ENCODE measurements around the gene TMIE. TPM values are rescaled to one million over a fixed set of nuclear protein-coding genes. Genes with fewer than 3 reads are reported as not detected.

Gene TMIE
- polyA plus RNA-seq, 2 of the 4 experiments (the other 2 are of a cell fraction): 0.09 to 0.12 TPM

DNA sequence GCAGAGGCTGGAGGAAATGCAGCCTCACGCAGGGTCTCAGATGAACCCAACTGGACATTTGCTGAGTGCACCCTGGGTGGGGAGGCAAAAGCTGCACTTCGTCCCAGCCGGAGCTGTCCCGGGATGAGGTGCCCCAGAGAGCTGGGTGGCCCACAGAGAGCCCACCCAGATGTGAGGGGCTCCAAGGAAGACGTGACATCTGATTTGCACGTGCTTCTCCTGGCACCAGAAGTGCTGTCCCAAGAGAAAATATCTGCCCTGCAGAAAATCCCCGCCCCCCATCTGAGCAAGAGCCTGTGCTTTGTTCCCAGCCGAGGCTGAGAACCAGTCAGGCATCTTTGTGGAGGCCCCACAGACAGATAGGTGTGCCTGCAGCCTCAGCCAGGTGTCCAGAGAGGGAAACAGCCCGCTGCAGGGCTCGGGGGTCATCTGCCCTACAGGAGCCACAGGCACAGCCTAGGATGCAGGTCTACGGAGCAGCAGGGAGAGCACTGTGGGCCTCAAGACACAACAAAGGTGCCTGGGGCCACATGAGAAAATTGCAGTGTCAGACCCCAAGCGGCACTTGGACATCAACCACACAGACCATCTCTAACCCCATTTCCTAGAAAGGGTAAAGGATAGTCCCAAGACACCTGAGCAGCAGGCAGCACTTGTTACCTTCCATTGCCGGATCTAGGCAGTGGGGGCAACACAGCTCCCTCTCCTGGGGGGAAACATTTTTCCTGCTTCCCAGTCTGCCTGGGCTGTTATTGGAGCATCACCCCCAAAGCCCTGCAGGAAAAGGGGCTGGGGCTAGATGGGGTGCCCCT lies 5.8 kb downstream of the TMIE start:
- DNase-seq (ENCODE audit: low read depth in 1 of 2, low spot score in 1 of 2): no peak
- Histone ChIP-seq H3K4me1 (no peaks in the 10 kb centered on the region), H3K27ac (no peak overlapping the region), H3K4me3 (no peak overlapping the region), H3K9me3 (no peaks in the 10 kb centered on the region), H3K4me2 (no peak overlapping the region)
- POLR2A ChIA-PET: no interaction called here
- no peak for ATAC-seq
- no peak for FAIRE-seq
- TF ChIP-seq CBX8 (IDR thresholded peaks at IDR 0.05) (no peak), BHLHE40 (IDR thresholded peaks at IDR 0.05; ENCODE audit: low read depth, low read length) (no peak), GATA3 (IDR thresholded peaks at IDR 0.05; ENCODE audit: borderline replicate concordance) (no peak)
- 58% methylated on average over 10 of the region's 13 CpGs for WGBS (ENCODE audit: missing lambda C conversion rate)
- CTCF ChIA-PET: interaction anchor here (1.3 to 7.0 kb wide), 6 partner anchors 13 to 207 kb away, joined by 6 to 46 read pairs (median 10); partner anchors contain the start of gene ALS2CL

DNA sequence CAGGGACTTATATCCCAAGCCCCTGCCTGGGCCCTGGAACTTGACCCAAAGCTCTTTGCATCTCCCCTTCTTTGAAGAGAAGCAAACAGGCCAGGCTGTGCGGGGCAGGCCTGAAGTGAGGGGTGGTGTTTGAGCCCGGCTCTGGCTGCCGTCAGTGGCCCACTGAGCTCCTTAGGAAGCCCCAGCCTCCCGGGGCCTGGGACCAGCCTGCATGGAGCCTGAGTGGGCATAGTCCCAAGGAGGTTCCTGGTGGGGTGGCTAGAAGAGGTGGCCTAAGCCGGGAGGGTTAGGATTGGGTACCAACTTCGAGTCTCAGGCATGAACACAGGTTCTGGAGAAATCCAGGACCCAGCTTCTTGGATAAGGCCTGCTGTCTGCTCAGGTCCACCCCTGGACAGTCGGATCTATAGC lies 6.4 kb downstream of the TMIE start:
- FAIRE-seq (no peak), ATAC-seq (no peak), DNase-seq (ENCODE audit: low read depth in 1 of 2, low spot score in 1 of 2) (no peak)
- CTCF ChIA-PET: interaction anchor here (1.3 to 7.0 kb wide), 4 partner anchors 12 to 202 kb away, joined by 7 to 46 read pairs (median 9); no protein-coding TSS in a partner anchor
- Histone ChIP-seq H3K4me3 (no peak overlapping the region), H3K27ac (no peak overlapping the region), H3K4me1 (no peaks in the 10 kb centered on the region), H3K4me2 (no peak overlapping the region), H3K9me3 (no peaks in the 10 kb centered on the region)
- 37% methylated on average over 3 of the region's 7 CpGs for WGBS (ENCODE audit: missing lambda C conversion rate)
- no peak for TF ChIP-seq NR3C1 (IDR thresholded peaks at IDR 0.05)
- TF ChIP-seq JUNB (IDR thresholded peaks at IDR 0.05): no peak
- TF ChIP-seq, protein P1, sequence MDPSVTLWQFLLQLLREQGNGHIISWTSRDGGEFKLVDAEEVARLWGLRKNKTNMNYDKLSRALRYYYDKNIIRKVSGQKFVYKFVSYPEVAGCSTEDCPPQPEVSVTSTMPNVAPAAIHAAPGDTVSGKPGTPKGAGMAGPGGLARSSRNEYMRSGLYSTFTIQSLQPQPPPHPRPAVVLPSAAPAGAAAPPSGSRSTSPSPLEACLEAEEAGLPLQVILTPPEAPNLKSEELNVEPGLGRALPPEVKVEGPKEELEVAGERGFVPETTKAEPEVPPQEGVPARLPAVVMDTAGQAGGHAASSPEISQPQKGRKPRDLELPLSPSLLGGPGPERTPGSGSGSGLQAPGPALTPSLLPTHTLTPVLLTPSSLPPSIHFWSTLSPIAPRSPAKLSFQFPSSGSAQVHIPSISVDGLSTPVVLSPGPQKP (IDR thresholded peaks at IDR 0.05; ENCODE audit: low read depth, low read length): no peak
- no peak for TF ChIP-seq TFCP2L1 (CRISPR knock-in tag; IDR thresholded peaks at IDR 0.05)
- no peak for TF ChIP-seq MAZ (IDR thresholded peaks at IDR 0.05; ENCODE audit: borderline replicate concordance, low read depth, low read length)
- no peak for TF ChIP-seq CEBPB (IDR thresholded peaks at IDR 0.05)
- TF ChIP-seq, protein P2, sequence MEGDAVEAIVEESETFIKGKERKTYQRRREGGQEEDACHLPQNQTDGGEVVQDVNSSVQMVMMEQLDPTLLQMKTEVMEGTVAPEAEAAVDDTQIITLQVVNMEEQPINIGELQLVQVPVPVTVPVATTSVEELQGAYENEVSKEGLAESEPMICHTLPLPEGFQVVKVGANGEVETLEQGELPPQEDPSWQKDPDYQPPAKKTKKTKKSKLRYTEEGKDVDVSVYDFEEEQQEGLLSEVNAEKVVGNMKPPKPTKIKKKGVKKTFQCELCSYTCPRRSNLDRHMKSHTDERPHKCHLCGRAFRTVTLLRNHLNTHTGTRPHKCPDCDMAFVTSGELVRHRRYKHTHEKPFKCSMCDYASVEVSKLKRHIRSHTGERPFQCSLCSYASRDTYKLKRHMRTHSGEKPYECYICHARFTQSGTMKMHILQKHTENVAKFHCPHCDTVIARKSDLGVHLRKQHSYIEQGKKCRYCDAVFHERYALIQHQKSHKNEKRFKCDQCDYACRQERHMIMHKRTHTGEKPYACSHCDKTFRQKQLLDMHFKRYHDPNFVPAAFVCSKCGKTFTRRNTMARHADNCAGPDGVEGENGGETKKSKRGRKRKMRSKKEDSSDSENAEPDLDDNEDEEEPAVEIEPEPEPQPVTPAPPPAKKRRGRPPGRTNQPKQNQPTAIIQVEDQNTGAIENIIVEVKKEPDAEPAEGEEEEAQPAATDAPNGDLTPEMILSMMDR (IDR thresholded peaks at IDR 0.05): no peak
- TF ChIP-seq BHLHE40 (IDR thresholded peaks at IDR 0.05; ENCODE audit: low read depth, low read length): no peak
- no peak for TF ChIP-seq RCOR1 (IDR thresholded peaks at IDR 0.05; ENCODE audit: low read depth, low read length)
- POLR2A ChIA-PET: no interaction called here

DNA sequence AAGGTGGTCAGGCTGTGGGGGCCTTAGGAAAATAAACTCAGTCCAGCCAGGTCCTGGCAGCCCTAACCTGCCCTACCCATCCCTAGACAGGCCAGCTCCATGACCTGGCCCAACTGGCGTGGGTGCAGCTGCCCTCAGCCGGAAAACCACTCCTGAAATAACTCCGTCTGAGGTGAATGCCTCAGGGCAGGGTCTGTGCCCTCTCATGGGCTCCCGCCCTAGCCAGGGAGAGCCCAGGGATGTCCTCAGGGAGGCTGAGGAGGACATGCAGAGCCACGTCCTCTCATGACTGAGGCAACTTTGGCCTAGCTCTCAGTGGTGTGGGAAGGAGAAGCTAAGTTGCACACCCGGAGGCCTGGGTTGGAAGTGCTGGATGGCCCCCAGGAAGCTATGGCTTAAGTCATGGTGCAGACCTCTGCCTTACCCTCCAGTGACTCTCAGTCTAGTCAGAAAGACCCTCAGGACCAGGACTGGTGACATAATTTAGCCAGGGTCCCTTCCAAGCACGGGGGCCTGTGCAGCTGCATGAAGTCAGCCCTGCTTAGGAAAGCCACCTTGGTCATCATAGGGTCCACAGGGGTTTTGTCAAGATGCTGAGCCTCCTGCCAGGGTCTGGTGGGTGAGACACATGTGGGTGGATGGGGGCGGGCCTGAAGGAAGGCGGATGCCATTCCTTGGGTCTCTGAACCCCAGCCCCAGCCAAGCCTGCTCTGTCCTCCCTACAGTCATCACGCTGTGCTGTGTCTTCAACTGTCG lies 7.4 kb downstream of the TMIE start:
- WGBS (ENCODE audit: missing lambda C conversion rate): 64% methylated on average over 7 of the region's 11 CpGs
- H3K4me2 ChIP-seq: no peak overlapping the region
- no peaks in the 10 kb centered on the region for H3K9me3 ChIP-seq
- ATAC-seq (no peak), DNase-seq (ENCODE audit: low read depth in 1 of 2, low spot score in 1 of 2) (no peak), FAIRE-seq (no peak)
- ChIA-PET CTCF (interaction anchor here (0.5 to 7.0 kb wide), 6 partner anchors 11 to 201 kb away, joined by 3 to 46 read pairs (median 8); partner anchors contain the start of gene ALS2CL), POLR2A (no interaction called here)
- H3K4me3 ChIP-seq: no peak overlapping the region
- no peak overlapping the region for H3K27ac ChIP-seq
- no peaks in the 10 kb centered on the region for H3K4me1 ChIP-seq
- no peak for TF ChIP-seq SREBF2 (IDR thresholded peaks at IDR 0.05)
- no peak for TF ChIP-seq FOXS1 (CRISPR knock-in tag; IDR thresholded peaks at IDR 0.05)
- TF ChIP-seq, protein P1 (IDR thresholded peaks at IDR 0.05; ENCODE audit: low read depth, low read length): no peak
- no peak for TF ChIP-seq CHD2 (IDR thresholded peaks at IDR 0.05; ENCODE audit: low read length, partially characterized antibody)
- TF ChIP-seq, protein P3, sequence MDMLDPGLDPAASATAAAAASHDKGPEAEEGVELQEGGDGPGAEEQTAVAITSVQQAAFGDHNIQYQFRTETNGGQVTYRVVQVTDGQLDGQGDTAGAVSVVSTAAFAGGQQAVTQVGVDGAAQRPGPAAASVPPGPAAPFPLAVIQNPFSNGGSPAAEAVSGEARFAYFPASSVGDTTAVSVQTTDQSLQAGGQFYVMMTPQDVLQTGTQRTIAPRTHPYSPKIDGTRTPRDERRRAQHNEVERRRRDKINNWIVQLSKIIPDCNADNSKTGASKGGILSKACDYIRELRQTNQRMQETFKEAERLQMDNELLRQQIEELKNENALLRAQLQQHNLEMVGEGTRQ (IDR thresholded peaks at IDR 0.05): no peak
- TF ChIP-seq CEBPB (IDR thresholded peaks at IDR 0.05): no peak
- TF ChIP-seq HEYL (CRISPR knock-in tag; IDR thresholded peaks at IDR 0.05): no peak
- no peak for TF ChIP-seq NFE2L2 (conservative IDR thresholded peaks at IDR 0.05; ENCODE audit: low read length)
- TF ChIP-seq SMC3 (IDR thresholded peaks at IDR 0.05): no peak
- TF ChIP-seq, protein P4, sequence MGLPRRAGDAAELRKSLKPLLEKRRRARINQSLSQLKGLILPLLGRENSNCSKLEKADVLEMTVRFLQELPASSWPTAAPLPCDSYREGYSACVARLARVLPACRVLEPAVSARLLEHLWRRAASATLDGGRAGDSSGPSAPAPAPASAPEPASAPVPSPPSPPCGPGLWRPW (IDR thresholded peaks at IDR 0.05): no peak
- TF ChIP-seq RAD21 (conservative IDR thresholded peaks at IDR 0.05 in 1 of 2, IDR thresholded peaks at IDR 0.05 in 1 of 2): no peak
